Measurements from ENCODE around the gene INPP1. TPM values are rescaled to one million over a fixed set of nuclear protein-coding genes. Genes with fewer than 3 reads are reported as not detected.

INPP1 gene
- polyA plus RNA-seq, 1 donor (not counting 4 experiments of a cell fraction or from before 2014, with no cell fraction given), result 6.3 TPM

GRCh38 chr2:190336420-190336819, 7.0 kb upstream of the INPP1 start:
- Histone ChIP-seq H4K20me1 (ENCODE audit: control insufficient read depth, extremely low read depth, insufficient read depth, low read length) (no peaks in the 10 kb centered on the region), H3K9ac (ENCODE audit: control insufficient read depth, extremely low read depth, insufficient read depth, low read length) (no peak overlapping the region), H3K4me1 (ENCODE audit: control insufficient read depth, extremely low read depth, insufficient read depth, low read length) (peaks cover 14% of the 10 kb centered on the region), H3K27ac (ENCODE audit: control insufficient read depth, insufficient read depth, low read length) (no peak overlapping the region), H3K9me3 (ENCODE audit: control insufficient read depth, low read depth, low read length) (no peaks in the 10 kb centered on the region), H3K9me1 (ENCODE audit: control insufficient read depth, extremely low read depth, insufficient read depth, low read length) (no peaks in the 10 kb centered on the region), H3K27me3 (ENCODE audit: control insufficient read depth, extremely low read depth, insufficient read depth, low read length) (no peaks in the 10 kb centered on the region), H2AFZ (ENCODE audit: control insufficient read depth, low read length) (no peak overlapping the region), H3K36me3 (ENCODE audit: control insufficient read depth in 2 of 2, extremely low read depth in 1 of 2, insufficient read depth in 2 of 2, low read length in 2 of 2) (no peaks in the 10 kb centered on the region), H3K4me2 (ENCODE audit: control insufficient read depth, extremely low read depth, insufficient read depth, low read depth, low read length) (no peak overlapping the region), H3K4me3 (ENCODE audit: control insufficient read depth in 2 of 3, extremely low read depth in 1 of 3, insufficient read depth in 2 of 3, low read depth in 1 of 3, low read length in 3 of 3) (no peak overlapping the region), H3K79me2 (ENCODE audit: control insufficient read depth, insufficient read depth, low read length) (no peaks in the 10 kb centered on the region)
- FAIRE-seq, result no peak
- TF ChIP-seq CTCF (optimal IDR thresholded peaks at IDR 0.05 in 1 of 3, IDR thresholded peaks at IDR 0.05 in 1 of 3, conservative IDR thresholded peaks at IDR 0.05 in 1 of 3; ENCODE audit: extremely low read depth in 1 of 3, insufficient read depth in 2 of 3, low read length in 3 of 3) (no peak), EZH2 (IDR thresholded peaks at IDR 0.05; ENCODE audit: low read length) (no peak)
- dilution Hi-C loops (cut with MboI; ENCODE audit: extremely low pct_ligation_motif_present, low sequenced_read_pairs), result no loop called here
- DNase-seq (ENCODE audit: low read depth, low spot score), result no peak

GRCh38 chr2:190338453-190338852, 4.9 kb upstream of the INPP1 start:
- no peak overlapping the region for H3K4me2 ChIP-seq (ENCODE audit: control insufficient read depth, extremely low read depth, insufficient read depth, low read depth, low read length)
- DNase-seq (ENCODE audit: low read depth, low spot score) (no peak), FAIRE-seq (no peak)
- no peaks in the 10 kb centered on the region for H3K36me3 ChIP-seq (ENCODE audit: control insufficient read depth in 2 of 2, extremely low read depth in 1 of 2, insufficient read depth in 2 of 2, low read length in 2 of 2)
- H3K79me2 ChIP-seq (ENCODE audit: control insufficient read depth, insufficient read depth, low read length), result no peaks in the 10 kb centered on the region
- dilution Hi-C loops (cut with MboI; ENCODE audit: extremely low pct_ligation_motif_present, low sequenced_read_pairs), result no loop called here
- no peak overlapping the region for H2AFZ ChIP-seq (ENCODE audit: control insufficient read depth, low read length)
- H3K9ac ChIP-seq (ENCODE audit: control insufficient read depth, extremely low read depth, insufficient read depth, low read length), result no peak overlapping the region
- no peaks in the 10 kb centered on the region for H3K9me3 ChIP-seq (ENCODE audit: control insufficient read depth, low read depth, low read length)
- H3K4me3 ChIP-seq (ENCODE audit: control insufficient read depth in 2 of 3, extremely low read depth in 1 of 3, insufficient read depth in 2 of 3, low read depth in 1 of 3, low read length in 3 of 3), result no peak overlapping the region
- no peaks in the 10 kb centered on the region for H3K27me3 ChIP-seq (ENCODE audit: control insufficient read depth, extremely low read depth, insufficient read depth, low read length)
- no peaks in the 10 kb centered on the region for H3K9me1 ChIP-seq (ENCODE audit: control insufficient read depth, extremely low read depth, insufficient read depth, low read length)
- TF ChIP-seq CTCF (optimal IDR thresholded peaks at IDR 0.05 in 1 of 3, IDR thresholded peaks at IDR 0.05 in 1 of 3, conservative IDR thresholded peaks at IDR 0.05 in 1 of 3; ENCODE audit: extremely low read depth in 1 of 3, insufficient read depth in 2 of 3, low read length in 3 of 3), result no peak
- TF ChIP-seq EZH2 (IDR thresholded peaks at IDR 0.05; ENCODE audit: low read length), result no peak
- H3K4me1 ChIP-seq (ENCODE audit: control insufficient read depth, extremely low read depth, insufficient read depth, low read length), result peaks cover 18% of the 10 kb centered on the region
- no peak overlapping the region for H3K27ac ChIP-seq (ENCODE audit: control insufficient read depth, insufficient read depth, low read length)
- H4K20me1 ChIP-seq (ENCODE audit: control insufficient read depth, extremely low read depth, insufficient read depth, low read length), result no peaks in the 10 kb centered on the region
